OCI-LY7 (cell line): Measurements from ENCODE around the gene OR6C3. TPM values are rescaled to one million over a fixed set of nuclear protein-coding genes. Genes with fewer than 3 reads are reported as not detected.
"Not testable (repeated sequence)": the region's sequence is repeated elsewhere in the genome, so short reads cannot be mapped to it uniquely, and the experiment has no call there.

ENCODE experiments used
- BruUV-seq: library from RNA; stranded (reverse); fragments of 400-500 nt; replicated peaks from 2 replicates; lab custom pipeline; 2021; lab: Mats Ljungman, UMichigan
- CTCF ChIA-PET: fragments of 300-600 bp; sonication (Branson Sonifier 250); formaldehyde crosslinking; loops from one replicate; lab custom pipeline; 2022; ENCODE audit warnings: antibody characterized with exemption; ENCODE audit not compliant: unreplicated experiment; lab: Charles Lee
- POLR2A ChIA-PET: fragments of 300-600 bp; sonication (Branson Sonifier 250); formaldehyde crosslinking; loops from one replicate; lab custom pipeline; 2022; ENCODE audit warnings: antibody characterized with exemption; lab: Charles Lee
- DNase-seq: peaks from one replicate; pipeline ENCODE4 v3.0.0-alpha.2; 2015; ENCODE audit warnings: low spot score
- H2AFZ ChIP-seq: fragments of 200-600 bp; sonication (generic), shearing (Covaris generic); 2 replicates; pipeline ENCODE4 v1.6.1; 2014; ENCODE audit warnings: mild to moderate bottlenecking, antibody characterized with exemption, low read length, moderate library complexity
- H3K27ac ChIP-seq: fragments of 200-600 bp; sonication (generic); 2 replicates; pipeline ENCODE4 v1.5.1; 2014; ENCODE audit warnings: mixed run types, low read depth, mild to moderate bottlenecking, moderate library complexity, low read length, inconsistent platforms; ENCODE audit not compliant: poor library complexity, severe bottlenecking
- H3K36me3 ChIP-seq: fragments of 200-600 bp; sonication (generic); 2 replicates; pipeline ENCODE4 v1.6.1; 2014; ENCODE audit warnings: mild to moderate bottlenecking, antibody characterized with exemption, low read length, moderate library complexity, mixed read lengths; ENCODE audit not compliant: insufficient read depth
- H3K4me1 ChIP-seq: fragments of 200-600 bp; sonication (generic); 2 replicates; pipeline ENCODE4 v1.5.1; 2014; ENCODE audit warnings: mild to moderate bottlenecking, low read length; ENCODE audit not compliant: insufficient read depth, poor library complexity, severe bottlenecking
- H3K4me2 ChIP-seq: fragments of 200-600 bp; sonication (generic); 2 replicates; pipeline ENCODE4 v1.6.1; 2014; ENCODE audit warnings: mild to moderate bottlenecking, low read length
- H3K4me3 ChIP-seq: fragments of 200-600 bp; sonication (generic); 2 replicates; pipeline ENCODE4 v1.5.1; 2014; ENCODE audit warnings: mild to moderate bottlenecking, low read depth, low read length; ENCODE audit not compliant: poor library complexity, severe bottlenecking
- H3K79me2 ChIP-seq: fragments of 200-600 bp; sonication (generic); 2 replicates; pipeline ENCODE4 v1.6.1; 2016; ENCODE audit warnings: low read depth, mild to moderate bottlenecking, low read length, moderate library complexity, mixed read lengths; ENCODE audit not compliant: insufficient read depth
- H3K9me2 ChIP-seq: fragments of 200-600 bp; sonication (generic); 2 replicates; pipeline ENCODE4 v1.6.1; 2016; ENCODE audit warnings: mild to moderate bottlenecking, low read length, mixed read lengths; ENCODE audit not compliant: insufficient read depth
- H3K9me3 ChIP-seq: fragments of 200-600 bp; sonication (generic); 2 replicates; pipeline ENCODE4 v1.6.1; 2014; ENCODE audit warnings: mild to moderate bottlenecking, mixed run types, low read length, mixed read lengths
- H4K20me1 ChIP-seq: fragments of 200-600 bp; sonication (generic); 2 replicates; pipeline ENCODE4 v1.6.1; 2014; ENCODE audit warnings: mild to moderate bottlenecking, antibody characterized with exemption, low read length, moderate library complexity, mixed read lengths; ENCODE audit not compliant: insufficient read depth
- CTCF ChIP-seq: fragments of 200-600 bp; sonication (generic); conservative IDR thresholded peaks from 2 replicates; pipeline ENCODE4 v1.5.1; 2014; ENCODE audit warnings: mild to moderate bottlenecking, antibody characterized with exemption, low read length, moderate library complexity, mixed read lengths
- EZH2phosphoT487 ChIP-seq: fragments of 200-600 bp; sonication (generic); IDR thresholded peaks from 2 replicates; pipeline ENCODE4 v1.6.1; 2018; ENCODE audit warnings: low read depth, borderline replicate concordance, mild to moderate bottlenecking, mixed run types, antibody characterized with exemption, low read length, moderate library complexity, mixed read lengths
- intact Hi-C: fragments of 100-400 bp; cut with micrococcal nuclease; formaldehyde crosslinking; loops from one replicate; pipeline ENCODE4 v1.10.0; 2022; ENCODE audit not compliant: unreplicated experiment
- total RNA-seq, 2 experiments: library from RNA; depleted of rRNA in 1 of 2; stranded (reverse); fragments of >200 nt in 1 of 2; shearing (Covaris generic) in 1 of 2; gene quantifications; 2 replicates each; pipeline ENCODE4 v1.2.3, GENCODE V29; 2014 to 2022

Gene OR6C3
- total RNA-seq, 2 experiments from 2014 or later = not detected

- Histone ChIP-seq H3K4me2 (no peak within 1 kb of the TSS), H3K4me1 (no peaks in the 10 kb centered on the region), H2AFZ (no peak within 1 kb of the TSS), H3K9me2 (no peaks in the 10 kb centered on the region), H3K27ac (no peak within 1 kb of the TSS), H3K36me3 (no peaks in the 10 kb centered on the region), H4K20me1 (no peaks in the 10 kb centered on the region), H3K9me3 (no peaks in the 10 kb centered on the region), H3K4me3 (no peak within 1 kb of the TSS), H3K79me2 (no peaks in the 10 kb centered on the region)
- DNase-seq = no peak
- intact Hi-C loops = no loop called here
- POLR2A ChIA-PET = no interaction called here
- no peak for TF ChIP-seq EZH2phosphoT487
- CTCF ChIA-PET = no interaction called here
- BruUV-seq = no TSS peak
These were observed 34.1 kb upstream of the OR6C3 start, which contains the start of gene OR6C6 for GRCh38 chr12:55296469-55296868. Gene OR6C6, minus strand, starts transcription at chr12:55296569. Its CDS starts 1,337 bp downstream, at chr12:55295232.

GRCh38 chr12:55314043-55314442 lies 16.5 kb upstream of the OR6C3 start, which contains the start of gene OR6C1:
Gene OR6C1, plus strand, starts transcription at chr12:55314343. Its CDS starts 6,257 bp downstream, at chr12:55320600.
- Histone ChIP-seq H3K4me2 (no peak within 1 kb of the TSS), H3K4me3 (no peak within 1 kb of the TSS), H3K9me2 (no peaks in the 10 kb centered on the region), H2AFZ (no peak within 1 kb of the TSS), H3K27ac (no peak within 1 kb of the TSS), H3K36me3 (no peaks in the 10 kb centered on the region), H3K9me3 (no peaks in the 10 kb centered on the region), H4K20me1 (no peaks in the 10 kb centered on the region), H3K4me1 (no peaks in the 10 kb centered on the region), H3K79me2 (no peaks in the 10 kb centered on the region)
- CTCF ChIA-PET = no interaction called here
- TF ChIP-seq CTCF (no peak), EZH2phosphoT487 (no peak)
- no peak for DNase-seq
- intact Hi-C loops = no loop called here
- BruUV-seq = no TSS peak
- POLR2A ChIA-PET = no interaction called here

- Histone ChIP-seq H3K4me1 (no peaks in the 10 kb centered on the region), H3K27ac (no peak overlapping the region), H3K79me2 (no peaks in the 10 kb centered on the region), H3K9me3 (no peaks in the 10 kb centered on the region), H3K9me2 (no peaks in the 10 kb centered on the region), H3K4me2 (no peak overlapping the region), H3K36me3 (no peaks in the 10 kb centered on the region), H2AFZ (no peak overlapping the region), H3K4me3 (no peak overlapping the region), H4K20me1 (no peaks in the 10 kb centered on the region)
- ChIA-PET CTCF (no interaction called here), POLR2A (no interaction called here)
- no TSS peak for BruUV-seq
- intact Hi-C loops = no loop called here
- TF ChIP-seq CTCF (no peak), EZH2phosphoT487 (no peak)
- DNase-seq = no peak
These were observed 10.3 kb upstream of the OR6C3 start for GRCh38 chr12:55320201-55320600.

GRCh38 chr12:55325801-55326200 lies 4.7 kb upstream of the OR6C3 start:
- H3K9me2 ChIP-seq, H4K20me1 ChIP-seq, H3K4me3 ChIP-seq, H3K27ac ChIP-seq, CTCF ChIA-PET, H3K36me3 ChIP-seq, DNase-seq, intact Hi-C loops, H3K4me2 ChIP-seq, H3K79me2 ChIP-seq, H3K9me3 ChIP-seq, H3K4me1 ChIP-seq, BruUV-seq, H2AFZ ChIP-seq: not testable (repeated sequence)
- POLR2A ChIA-PET = interaction anchor here (0.9 kb wide), 1 partner anchor 219 kb away, joined by 3 read pairs; no protein-coding TSS in a partner anchor
